Measurements from ENCODE around the gene NDC1. TPM values are rescaled to one million over a fixed set of nuclear protein-coding genes. Genes with fewer than 3 reads are reported as not detected.

Gene NDC1
- total and polyA plus RNA-seq, 3 donors from 2014 or later: 13.0 to 26.4 (median 22.2) TPM

DNA sequence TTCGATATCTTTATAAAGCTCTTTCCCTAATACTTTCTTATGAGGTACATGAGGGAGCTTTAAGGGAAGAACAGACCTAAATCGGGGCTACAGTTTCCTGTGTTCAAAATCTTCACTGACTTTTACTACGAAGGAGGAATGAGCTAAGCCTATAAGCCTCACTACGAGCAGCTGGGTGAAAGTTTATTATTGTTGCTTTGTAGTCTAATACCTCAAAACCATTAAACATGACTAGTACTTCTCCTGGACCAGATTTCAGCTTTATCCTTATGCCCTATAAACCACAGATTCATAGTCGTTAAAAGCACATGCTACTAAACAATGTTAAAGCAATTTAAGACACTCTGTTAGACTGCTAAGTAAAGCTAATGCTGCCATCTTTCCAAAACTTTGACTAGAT is 30.2 kb downstream of the NDC1 start:
- no peak overlapping the region for H3K27ac ChIP-seq
- intact Hi-C loops (cut with DNase I; ENCODE audit: low total_unique reads): no loop called here
- no peaks in the 10 kb centered on the region for H3K9me3 ChIP-seq
- H3K4me3 ChIP-seq: no peak overlapping the region
- no peaks in the 10 kb centered on the region for H3K4me1 ChIP-seq
- H3K27me3 ChIP-seq: no peaks in the 10 kb centered on the region
- TF ChIP-seq, protein P1, sequence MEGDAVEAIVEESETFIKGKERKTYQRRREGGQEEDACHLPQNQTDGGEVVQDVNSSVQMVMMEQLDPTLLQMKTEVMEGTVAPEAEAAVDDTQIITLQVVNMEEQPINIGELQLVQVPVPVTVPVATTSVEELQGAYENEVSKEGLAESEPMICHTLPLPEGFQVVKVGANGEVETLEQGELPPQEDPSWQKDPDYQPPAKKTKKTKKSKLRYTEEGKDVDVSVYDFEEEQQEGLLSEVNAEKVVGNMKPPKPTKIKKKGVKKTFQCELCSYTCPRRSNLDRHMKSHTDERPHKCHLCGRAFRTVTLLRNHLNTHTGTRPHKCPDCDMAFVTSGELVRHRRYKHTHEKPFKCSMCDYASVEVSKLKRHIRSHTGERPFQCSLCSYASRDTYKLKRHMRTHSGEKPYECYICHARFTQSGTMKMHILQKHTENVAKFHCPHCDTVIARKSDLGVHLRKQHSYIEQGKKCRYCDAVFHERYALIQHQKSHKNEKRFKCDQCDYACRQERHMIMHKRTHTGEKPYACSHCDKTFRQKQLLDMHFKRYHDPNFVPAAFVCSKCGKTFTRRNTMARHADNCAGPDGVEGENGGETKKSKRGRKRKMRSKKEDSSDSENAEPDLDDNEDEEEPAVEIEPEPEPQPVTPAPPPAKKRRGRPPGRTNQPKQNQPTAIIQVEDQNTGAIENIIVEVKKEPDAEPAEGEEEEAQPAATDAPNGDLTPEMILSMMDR (IDR thresholded peaks at IDR 0.05): no peak
- TF ChIP-seq POLR2A (IDR thresholded peaks at IDR 0.05): no peak
- WGBS, 2 donors: 87 to 90% methylated on average over 5 of the region's 5 CpGs
- no peak for DNase-seq
- no peaks in the 10 kb centered on the region for H3K36me3 ChIP-seq (ENCODE audit: low read depth, missing control alignments)

DNA sequence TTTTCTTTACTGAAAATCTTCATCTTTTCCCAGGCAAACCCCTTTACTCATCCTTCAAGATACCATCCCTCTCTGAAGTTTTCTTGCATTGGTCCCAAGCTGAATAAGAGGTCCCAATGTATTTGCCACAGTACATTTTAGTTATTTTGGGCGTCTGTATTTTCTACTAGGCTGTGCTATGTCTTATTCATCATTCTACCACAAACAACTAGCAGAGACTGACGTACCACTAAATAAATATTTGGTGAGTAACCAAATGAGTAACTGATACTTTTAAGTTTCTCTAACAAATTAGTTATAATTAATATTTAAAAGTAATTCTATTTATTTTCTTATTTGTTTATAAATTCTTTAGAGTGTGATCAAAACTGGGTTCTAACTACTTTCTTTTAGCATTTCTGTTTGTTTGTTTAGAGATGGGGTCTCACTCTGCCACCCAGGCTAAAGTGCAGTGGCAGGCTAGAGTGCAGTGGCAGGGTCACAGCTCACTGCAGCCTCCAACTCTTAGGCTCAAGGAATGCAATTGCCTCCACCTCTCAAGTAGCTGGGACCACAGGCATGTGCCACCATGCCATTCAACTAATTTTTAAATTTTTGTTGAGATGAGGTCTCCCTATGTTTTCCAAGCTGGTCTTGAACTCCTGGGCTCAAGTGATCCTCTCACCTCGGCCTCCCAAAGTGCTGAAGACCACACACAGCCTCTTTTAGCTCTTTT is 33.1 kb downstream of the NDC1 start:
- Histone ChIP-seq H3K36me3 (ENCODE audit: low read depth, missing control alignments) (no peaks in the 10 kb centered on the region), H3K27ac (no peak overlapping the region), H3K27me3 (no peaks in the 10 kb centered on the region), H3K4me1 (no peaks in the 10 kb centered on the region), H3K4me3 (no peak overlapping the region), H3K9me3 (no peaks in the 10 kb centered on the region)
- intact Hi-C loops (cut with DNase I; ENCODE audit: low total_unique reads): no loop called here
- TF ChIP-seq POLR2A (IDR thresholded peaks at IDR 0.05): no peak
- TF ChIP-seq, protein P1 (IDR thresholded peaks at IDR 0.05): no peak
- DNase-seq: no peak
- 93 to 98% methylated on average over 3 of the region's 3 CpGs for WGBS, 2 donors

DNA sequence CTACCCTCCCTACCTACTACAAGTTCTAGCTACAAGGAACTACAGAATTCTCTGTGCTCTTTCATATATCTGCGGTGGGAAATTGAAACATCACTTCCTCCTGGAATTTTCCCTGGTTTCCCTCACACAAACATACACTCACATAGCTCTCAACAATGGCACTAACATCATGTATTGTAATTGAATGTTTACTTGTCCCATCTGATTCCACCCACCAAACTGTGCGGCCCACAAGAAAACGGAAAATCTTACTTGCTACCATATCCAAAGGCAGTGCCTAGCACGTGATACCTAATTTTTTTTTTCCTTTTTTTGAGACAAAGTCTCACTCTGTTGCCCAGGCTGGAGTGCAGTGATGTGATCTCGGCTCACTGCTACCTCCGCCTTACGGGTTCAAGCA is 33.9 kb downstream of the NDC1 start:
- Histone ChIP-seq H3K9me3 (no peaks in the 10 kb centered on the region), H3K27ac (no peak overlapping the region), H3K36me3 (ENCODE audit: low read depth, missing control alignments) (no peaks in the 10 kb centered on the region), H3K4me3 (no peak overlapping the region), H3K4me1 (no peaks in the 10 kb centered on the region), H3K27me3 (no peaks in the 10 kb centered on the region)
- 97% methylated on average over 7 of the region's 7 CpGs for WGBS, 2 donors
- no peak for DNase-seq
- no peak for TF ChIP-seq POLR2A (IDR thresholded peaks at IDR 0.05)
- TF ChIP-seq, protein P1 (IDR thresholded peaks at IDR 0.05): no peak
- intact Hi-C loops (cut with DNase I; ENCODE audit: low total_unique reads): no loop called here

DNA sequence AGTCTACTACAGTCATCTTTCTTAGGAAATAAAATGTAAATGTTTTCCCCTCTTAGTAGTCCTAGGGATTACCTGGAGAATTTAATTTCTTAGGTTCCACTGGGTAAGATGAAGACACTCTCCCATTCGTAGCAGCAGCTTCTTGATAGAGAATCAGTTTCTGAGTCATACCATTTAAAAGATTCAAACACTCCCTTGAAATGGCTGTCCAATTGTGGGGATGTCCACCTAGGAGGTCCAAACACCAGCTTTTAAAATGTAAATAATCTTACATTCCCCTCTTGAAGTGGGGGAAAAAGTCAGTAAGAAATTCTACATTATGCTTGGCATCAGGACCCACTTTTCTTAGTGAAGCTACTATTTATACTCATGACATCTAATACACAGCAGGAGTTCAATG is 37.5 kb downstream of the NDC1 start:
- 87 to 93% methylated on average over 1 of the region's 1 CpG for WGBS, 2 donors
- no peak for DNase-seq
- TF ChIP-seq POLR2A (IDR thresholded peaks at IDR 0.05): no peak
- TF ChIP-seq, protein P1 (IDR thresholded peaks at IDR 0.05): no peak
- no peak overlapping the region for H3K27ac ChIP-seq
- intact Hi-C loops (cut with DNase I; ENCODE audit: low total_unique reads): no loop called here
- no peaks in the 10 kb centered on the region for H3K27me3 ChIP-seq
- no peak overlapping the region for H3K4me3 ChIP-seq
- H3K9me3 ChIP-seq: no peaks in the 10 kb centered on the region
- no peaks in the 10 kb centered on the region for H3K36me3 ChIP-seq (ENCODE audit: low read depth, missing control alignments)
- no peaks in the 10 kb centered on the region for H3K4me1 ChIP-seq

DNA sequence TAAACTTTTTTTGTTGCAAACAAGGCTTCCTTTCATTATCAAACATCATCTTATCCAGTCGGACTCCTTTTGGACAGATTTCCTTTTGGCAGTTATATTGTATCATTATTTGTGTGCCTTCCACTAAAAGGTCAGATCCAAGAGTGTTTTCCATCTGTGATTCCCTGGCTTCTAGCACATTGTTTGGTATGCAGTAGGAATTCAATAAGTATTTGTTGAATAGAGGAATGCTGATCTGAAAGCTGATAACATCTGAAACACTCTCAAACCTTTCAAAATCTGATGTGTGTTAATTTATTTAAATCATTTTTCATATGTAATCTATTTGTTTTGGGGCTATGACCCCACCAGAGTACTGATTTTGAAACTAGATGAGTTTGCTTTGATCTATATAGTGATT is 39.0 kb downstream of the NDC1 start:
- 48 to 57% methylated on average over 1 of the region's 1 CpG for WGBS, 2 donors
- Histone ChIP-seq H3K9me3 (no peaks in the 10 kb centered on the region), H3K27me3 (no peaks in the 10 kb centered on the region), H3K27ac (no peak overlapping the region), H3K4me1 (no peaks in the 10 kb centered on the region), H3K36me3 (ENCODE audit: low read depth, missing control alignments) (no peaks in the 10 kb centered on the region), H3K4me3 (no peak overlapping the region)
- intact Hi-C loops (cut with DNase I; ENCODE audit: low total_unique reads): no loop called here
- TF ChIP-seq, protein P1 (IDR thresholded peaks at IDR 0.05): no peak
- TF ChIP-seq POLR2A (IDR thresholded peaks at IDR 0.05): no peak
- DNase-seq: no peak

Measured in testis (tissue), 3 donors.